Measurements from ENCODE around the gene PLCG1.

PLCG1 gene

DNA sequence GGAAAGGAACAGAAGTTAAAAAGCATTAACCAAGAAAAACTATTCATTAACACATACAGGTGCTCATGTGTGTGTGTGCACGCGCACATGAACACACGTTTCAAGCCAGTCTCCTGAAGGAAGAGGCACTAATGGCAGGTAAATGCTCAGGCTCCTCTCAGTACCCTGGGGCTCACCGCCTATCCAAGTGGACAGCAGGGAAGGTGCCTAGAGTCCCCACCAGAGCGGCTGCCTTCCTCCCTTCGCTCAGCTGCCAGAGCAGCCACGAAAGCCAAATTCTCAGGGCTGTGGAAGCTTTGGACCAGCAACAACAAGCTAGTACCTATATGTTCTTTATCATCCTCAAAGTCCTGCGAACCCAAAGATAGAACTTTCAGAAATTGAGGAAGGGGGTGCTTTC, 42.6 kb downstream of the PLCG1 start:
- no peak for DNase-seq (ENCODE audit: low spot score)

DNA sequence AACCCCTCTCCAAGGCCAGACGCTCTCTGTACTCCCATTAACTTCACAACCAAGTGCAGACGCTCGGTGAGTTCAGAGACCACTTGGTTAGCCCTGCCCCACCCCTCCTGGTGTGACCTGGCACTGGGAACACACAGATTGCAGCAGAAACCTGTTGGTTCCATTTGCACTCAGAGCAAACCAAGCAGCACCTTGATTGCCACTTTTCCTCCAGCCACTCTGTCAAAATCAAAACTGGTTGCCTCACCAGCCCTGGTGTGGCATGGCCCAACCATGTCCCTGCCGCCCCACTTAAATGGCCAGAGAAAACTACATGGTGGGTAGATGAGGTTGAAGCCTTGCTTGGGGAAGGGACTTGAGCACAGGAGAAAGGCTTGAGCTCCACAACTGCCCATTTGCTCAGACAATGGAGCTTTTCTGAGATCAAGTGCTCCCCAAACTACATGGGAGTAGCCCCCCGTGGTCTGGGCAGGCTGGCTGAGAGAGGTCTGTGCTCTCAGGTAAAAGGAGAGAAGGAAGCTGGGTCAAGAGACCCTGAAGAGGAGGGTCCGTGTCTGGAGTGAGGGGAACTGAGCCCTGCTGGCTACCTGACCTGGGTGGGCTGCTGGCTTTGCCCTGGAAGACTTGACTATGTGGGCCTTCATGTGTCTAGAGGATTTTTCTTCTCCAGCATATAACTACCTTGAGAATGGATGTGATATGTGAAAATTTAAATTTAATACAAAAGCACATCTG, 43.4 kb downstream of the PLCG1 start:
- no peak for DNase-seq (ENCODE audit: low spot score)

DNA sequence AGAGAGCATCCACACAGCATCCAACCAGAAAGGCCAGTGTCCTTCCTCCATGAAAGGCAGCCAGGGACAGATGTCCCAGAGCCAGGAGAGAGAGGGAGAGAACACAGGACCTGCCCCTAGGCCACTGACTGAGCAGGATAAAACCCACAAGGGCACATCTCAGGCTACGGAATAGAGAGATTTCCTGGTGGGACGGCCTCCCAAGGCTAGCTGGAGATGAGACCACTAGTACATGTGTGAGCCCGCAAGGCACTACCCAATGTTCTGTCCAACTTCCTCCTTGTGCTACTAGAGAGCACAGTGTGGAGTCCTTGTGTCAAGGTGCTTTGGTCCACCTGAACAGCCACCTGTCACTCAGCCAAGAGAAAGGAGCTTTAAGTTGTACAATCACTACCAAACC, 44.2 kb downstream of the PLCG1 start:
- no peak for DNase-seq (ENCODE audit: low spot score)

DNA sequence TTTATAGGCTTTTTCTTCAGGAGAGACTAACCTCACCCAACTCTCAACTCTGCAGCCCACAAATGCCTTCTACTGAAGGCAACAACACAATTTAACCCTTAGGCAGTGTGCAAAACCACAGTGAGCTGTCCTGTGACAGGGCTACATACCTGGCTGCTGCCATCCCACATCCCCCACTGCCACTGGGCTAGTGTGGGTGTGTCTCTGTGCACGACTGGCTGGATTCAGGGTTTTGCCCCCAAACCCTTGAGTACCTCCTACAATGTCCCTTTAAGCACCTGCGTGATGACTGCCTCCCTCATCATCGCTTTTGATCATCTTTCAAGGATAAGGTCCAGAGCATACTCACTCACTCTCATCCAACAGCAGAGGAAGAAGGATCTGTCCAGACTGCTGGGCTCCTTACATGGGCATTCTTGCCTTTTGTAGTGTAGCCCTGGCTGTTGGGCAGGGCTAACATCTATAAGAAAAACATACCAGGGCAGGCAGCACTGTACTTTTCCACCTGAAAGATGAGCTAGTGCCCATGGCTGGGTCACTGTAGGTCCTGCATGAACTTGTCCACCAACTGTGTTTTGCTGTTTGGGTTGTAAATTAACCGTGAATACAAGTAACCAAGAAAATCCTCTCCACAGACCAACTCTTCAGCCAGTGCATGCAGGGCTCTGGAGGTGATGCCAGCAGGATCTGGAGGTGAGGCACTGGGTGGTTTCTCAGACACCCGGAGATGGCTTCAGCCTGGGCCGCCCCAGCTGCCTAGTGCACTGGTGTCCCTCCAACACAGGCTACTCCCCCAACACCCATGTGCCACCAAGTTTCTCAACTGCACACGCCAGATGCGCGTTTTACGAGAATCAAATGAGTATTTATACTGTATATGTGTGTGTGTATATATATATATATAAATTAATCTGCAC, 45.2 kb downstream of the PLCG1 start:
- peak; percentile 23 for DNase-seq (ENCODE audit: low spot score)

DNA sequence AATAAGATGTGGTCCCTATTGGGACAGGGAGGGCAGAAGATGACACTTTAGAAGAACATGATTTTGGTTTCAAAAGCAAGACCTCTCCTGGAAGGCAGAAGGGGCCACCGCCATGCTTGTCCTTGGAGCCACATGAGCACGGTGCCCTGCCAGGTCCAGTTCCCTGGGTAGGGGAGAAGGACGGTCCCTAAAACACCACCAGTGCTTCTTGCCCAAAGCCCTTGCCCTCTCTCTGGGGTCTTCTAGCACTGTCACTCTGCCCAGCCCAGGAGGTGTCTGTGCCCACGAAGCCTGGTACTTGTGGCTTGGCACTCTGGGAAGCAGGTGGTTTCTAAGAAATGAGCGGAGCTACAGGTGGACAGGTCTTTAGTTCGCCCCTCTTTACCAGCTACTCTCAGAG, 46.0 kb downstream of the PLCG1 start:
- no peak for DNase-seq (ENCODE audit: low spot score)

DNA sequence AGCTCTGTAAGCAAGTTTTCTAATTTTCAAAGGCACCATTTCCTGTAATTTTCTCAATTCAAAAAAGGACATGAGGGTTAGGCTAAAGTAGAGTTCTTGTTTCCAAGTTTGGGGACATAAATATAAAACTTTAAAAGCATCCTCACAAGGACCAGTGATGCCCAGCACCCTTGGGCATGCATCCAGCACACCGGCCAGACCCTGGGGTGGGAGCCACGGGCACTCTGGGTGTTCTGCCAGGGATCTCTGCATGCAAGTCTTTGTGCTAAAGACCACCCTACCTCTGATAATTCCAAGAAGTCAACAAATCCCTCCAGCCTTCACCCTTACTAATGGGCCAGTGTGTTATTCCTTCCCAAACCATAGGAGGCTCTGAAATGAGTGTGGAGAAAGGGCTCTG, 46.5 kb downstream of the PLCG1 start:
- DNase-seq (ENCODE audit: low spot score), result no peak

DNA sequence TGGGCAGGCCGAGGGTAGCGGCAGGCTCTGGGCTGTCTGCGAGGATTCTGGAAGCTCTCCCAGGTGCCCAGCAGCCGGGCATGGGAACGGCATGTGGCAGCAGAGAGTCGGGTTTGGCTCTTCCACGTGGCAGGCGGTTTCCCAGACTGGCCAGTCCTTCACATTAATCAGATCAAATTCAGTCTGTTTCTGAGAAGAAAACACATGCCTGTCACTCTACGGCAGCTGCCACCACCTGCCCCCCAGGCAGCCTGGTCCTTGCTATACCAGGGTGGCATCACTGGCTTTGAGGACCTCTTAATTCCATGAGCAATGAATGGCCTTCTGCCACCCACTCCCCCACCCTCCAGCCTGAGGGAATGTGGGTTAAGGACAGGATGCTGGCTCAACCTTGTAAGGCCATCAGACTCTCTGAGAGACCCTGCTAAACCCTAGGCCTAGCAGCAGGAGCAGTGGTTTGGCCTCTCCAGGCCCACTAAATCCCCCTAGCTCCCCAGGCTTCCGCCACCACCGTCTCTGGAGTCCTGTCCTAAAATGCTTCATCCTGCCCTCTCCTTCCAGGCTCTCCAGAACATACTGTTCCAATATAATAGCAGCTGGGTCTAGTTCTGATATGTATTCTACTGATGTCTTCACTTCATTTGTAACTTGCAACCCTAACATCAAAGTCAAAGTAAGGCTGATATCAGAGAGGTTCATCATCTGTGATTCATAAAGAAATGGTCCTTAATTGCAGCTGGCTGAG, 47.8 kb downstream of the PLCG1 start:
- DNase-seq (ENCODE audit: low spot score), result no peak

DNA sequence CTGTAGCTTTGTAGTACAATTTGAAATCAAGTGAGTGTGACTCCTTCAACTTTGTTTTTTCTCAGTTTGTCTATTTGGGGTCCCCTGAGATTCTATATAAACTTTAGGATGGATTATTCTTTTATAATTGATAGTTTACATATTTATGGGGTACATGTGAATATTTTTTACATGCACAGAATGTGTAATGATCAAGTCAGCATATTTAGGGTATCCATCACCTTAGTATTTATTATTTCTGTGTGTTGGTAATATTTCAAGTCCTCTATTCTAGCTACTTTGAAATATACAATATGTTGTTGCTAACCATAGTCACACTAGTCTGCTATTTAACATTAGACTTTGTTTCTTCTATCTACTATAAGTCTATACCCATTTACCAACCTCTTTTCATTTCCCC, 50.3 kb downstream of the PLCG1 start:
- no peak for DNase-seq (ENCODE audit: low spot score)

DNA sequence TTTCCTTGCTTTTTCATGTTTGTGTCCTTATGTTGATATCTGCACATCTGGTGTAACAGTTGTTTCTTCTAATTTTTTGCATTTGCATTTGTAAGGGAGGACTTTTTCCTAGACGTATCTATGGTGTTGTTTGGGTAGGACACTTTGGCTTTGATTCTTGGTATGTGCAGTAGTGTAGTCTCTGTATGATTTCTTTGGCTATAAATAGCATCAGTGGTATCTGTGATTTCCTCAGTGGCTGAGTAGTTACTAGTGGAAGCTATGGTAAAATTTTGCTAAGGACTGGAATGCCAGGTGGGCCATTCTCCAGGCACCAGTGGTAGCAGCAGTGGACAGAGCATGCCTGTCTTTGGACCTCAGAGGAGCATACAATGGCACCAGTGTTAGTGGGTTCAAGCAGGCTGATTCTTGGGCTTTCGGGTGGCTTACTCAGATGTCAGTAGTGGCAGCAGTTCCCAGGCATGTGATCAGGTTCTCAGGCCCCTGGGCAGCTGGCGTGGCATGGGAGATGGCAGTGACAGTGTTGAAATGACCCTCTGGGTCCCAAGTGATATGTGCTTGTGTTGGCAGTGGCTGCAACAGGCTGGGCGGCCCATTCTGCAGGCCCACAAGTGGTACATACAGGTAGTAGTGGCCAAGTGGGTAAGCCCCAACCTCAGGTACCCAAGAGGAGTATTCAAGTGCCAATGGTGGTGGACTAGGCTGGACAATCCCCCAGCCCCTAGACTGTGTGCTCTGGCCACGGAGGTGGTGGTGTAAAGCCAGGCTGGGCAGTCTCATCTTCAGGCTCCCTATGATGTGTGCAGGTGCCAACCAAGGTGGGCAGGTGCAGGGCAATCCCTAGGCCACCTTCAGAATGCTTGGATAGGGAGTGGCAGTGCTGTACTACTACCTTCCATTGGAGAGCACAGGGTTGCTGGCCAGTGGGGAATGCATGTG, 54.5 kb downstream of the PLCG1 start:
- no peak for DNase-seq (ENCODE audit: low spot score)

DNA sequence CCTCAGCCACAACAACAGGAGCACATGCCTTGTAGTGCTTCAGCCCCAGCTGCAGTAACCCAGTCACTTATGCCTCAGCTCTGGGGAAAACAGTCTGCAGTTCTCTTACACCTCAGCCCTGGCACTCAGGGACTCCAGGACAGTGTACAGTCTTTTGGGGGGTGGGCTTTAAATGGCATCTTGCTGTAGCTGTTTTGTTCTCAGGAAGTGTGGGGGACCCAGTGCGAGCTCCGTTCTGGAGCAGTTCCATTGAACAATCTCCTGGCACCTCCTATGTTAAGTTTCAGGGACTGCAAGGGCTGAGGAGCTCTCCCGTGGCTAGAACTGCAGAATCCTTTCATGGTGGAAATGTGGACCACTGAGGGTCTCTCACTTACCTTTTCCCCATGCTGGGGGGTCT, 55.2 kb downstream of the PLCG1 start:
- no peak for DNase-seq (ENCODE audit: low spot score)

DNA sequence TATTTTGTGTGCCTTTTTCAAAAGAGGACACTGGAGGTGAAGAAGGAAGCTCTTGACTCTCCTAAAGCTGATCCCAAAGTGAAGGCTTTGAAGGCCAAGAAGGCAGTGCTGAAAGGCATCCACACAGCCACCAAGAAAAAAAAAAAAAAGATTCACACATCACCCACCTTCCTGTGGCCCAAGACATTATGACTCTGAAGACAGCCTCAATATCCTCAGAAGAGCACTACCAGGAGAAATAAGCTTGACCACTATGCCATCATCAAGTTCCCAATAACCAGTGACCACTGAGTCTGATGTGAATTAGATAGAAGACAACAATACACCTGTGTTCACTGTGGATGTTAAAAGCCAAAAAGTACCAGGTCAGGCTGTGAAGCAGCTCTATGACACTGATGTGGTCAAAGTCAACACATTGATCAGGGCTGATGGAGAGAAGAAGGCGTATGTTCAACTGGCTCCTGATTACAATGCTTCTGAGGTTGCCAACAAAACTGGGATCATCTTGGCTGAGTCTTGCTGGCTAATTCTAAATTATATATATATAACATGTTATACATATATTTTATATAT, 59.4 kb downstream of the PLCG1 start:
- no peak for DNase-seq (ENCODE audit: low spot score)

DNA sequence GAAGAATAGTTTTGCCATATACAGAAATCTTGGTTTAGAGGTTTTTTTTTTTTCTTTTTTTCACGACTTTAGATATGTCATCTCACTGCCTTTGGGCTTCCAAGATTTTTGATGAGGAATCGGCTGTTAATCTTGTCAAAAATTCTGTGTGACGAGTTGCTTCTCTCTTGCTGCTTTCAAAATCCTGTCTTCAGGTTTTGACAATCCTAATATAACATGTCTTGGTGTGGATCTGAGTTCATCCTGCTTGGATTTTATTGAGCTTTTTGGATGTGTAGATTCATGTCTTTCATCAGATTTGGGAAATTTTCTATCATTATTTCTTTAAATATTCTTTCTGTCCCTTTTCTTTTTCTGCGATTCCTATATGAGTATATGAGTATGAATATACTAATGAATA, 61.1 kb downstream of the PLCG1 start:
- DNase-seq (ENCODE audit: low spot score), result no peak

DNA sequence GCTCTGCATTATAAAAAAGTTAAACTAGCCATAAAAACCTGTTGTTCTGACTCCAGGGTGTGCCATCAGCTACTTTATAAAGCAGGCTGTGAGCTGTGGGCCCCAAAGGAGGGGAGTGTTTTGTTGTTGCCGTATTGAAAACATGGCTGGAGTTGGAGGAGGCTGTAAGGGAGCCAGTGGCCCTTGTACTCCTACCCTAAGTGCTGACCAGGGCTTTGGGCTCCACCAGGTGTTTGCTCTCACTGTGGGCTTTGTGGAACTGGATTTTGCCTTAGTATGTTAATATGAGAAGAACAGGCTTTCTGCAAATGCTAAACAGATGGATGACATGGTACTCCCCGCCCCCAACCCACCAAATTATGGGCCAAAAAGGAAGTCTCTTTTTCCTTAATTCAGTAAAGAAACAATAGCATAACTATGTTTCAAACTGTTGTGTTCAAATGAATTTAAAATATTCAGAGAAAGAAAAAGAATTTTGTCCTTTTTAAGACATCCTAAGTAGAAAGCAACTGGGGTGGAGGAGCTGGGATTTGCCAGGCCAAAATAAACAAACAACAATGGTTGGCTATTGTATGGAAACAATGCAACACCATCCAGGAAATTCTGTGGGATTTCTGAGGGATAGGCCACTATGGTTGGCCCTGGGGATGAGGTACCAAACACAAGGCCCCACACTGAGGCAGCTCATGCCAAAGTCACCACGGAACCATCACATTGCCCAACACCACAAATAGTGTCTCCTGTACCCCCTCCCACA, 63.3 kb downstream of the PLCG1 start:
- DNase-seq (ENCODE audit: low spot score), result no peak

DNA sequence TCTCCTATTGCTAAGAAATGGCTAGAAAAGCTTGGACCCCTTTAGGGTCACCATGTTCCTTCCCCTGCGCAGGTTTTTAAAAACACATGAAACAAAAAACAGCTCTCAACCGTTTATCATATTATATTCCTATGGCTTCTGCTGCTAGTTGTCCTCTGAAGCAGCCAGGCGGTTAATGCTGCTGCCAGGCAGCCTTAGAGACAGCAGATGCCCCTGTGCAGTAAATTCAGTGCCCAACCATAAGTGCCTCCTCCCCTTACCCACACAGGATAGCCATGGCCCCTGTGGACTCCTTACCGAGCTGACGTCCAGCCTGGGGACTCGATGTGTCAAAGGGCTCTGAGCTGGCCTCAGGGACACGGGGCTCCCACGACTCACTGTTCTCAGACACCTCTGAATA, 64.4 kb downstream of the PLCG1 start:
- no peak for DNase-seq (ENCODE audit: low spot score)

DNA sequence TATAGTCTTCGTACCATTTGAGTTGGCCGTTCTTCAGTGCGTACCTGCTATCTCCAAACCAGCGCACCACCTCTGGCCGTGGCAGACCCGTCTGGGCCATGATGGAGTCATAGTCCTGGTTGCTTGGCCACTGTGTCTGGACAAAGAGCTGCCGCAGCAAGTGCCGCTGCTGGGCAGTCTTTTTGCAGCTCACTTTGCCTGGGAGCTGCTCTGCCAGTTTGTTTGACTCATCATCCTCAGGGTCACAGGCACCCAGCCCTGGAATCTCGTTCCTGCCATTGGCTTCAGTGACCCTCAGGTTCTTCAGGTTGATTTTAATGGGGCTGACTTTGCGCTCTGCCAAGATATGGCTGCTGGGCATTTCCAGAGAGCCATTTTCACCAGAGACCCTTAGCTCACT, 65.1 kb downstream of the PLCG1 start:
- no peak for DNase-seq (ENCODE audit: low spot score)

DNA sequence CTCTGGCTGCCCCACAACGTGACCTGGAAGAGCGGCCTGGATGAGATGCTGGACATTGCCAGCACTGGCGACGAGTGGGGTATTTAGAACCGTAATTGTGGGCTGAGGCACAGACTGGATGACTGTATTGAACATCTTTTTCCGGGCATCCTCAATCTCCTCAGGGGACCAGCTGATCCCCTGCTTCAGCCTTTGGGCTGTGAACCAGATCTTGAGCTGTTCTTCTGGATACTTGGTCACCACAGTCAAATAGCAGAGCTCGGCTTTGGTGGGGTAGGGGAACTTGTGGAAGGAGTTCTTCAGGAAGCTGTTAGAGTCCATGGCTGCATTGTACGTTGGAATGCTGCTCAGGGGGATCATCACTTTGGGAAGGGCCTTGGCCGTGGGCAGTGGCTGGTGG, 66.3 kb downstream of the PLCG1 start:
- DNase-seq (ENCODE audit: low spot score), result no peak

DNA sequence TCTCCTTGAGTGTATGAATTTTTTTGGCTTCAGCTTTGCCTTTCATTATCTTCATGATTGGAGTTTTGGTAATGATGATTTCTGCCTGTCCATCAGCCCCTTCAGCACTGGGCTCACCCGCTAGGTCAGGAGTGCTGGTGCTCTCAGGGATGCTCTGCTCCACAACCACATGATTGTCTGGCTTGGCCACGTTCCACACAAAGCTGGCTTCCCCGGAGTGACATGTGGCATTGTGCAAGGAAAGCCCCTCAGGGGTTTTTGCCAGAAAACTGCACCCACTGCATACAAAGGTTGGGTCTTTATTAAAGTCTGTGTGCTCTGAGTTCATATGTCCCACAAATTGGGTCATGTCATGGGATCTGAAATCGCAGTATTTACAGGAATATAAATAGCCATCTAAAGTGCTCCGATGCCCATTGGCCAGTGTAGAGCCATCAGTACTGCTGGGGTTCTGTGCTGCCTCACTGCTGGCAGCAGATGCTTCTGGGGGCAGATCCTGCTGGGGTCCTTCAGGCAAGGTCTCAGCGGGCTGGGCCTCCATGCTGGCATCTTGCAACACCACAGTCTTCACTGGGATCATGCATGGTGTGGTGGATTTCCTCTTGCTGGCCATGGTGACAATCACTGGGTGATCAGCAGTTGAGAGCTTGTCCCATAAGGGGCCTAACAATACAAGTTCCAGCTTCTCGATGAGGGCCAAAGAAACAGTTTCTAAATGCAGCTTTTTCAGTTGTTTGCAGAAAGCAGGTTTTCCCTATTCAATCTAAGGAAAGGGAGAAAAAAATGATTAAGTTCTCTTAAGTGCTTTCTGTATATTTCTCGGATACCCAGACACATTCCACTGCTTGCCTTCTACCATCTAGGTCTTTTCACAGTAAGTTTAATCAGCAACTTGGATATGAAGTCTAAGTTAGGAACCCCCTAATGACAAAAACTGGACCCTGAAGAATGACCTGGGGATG, 67.2 kb downstream of the PLCG1 start:
- no peak for DNase-seq (ENCODE audit: low spot score)

DNA sequence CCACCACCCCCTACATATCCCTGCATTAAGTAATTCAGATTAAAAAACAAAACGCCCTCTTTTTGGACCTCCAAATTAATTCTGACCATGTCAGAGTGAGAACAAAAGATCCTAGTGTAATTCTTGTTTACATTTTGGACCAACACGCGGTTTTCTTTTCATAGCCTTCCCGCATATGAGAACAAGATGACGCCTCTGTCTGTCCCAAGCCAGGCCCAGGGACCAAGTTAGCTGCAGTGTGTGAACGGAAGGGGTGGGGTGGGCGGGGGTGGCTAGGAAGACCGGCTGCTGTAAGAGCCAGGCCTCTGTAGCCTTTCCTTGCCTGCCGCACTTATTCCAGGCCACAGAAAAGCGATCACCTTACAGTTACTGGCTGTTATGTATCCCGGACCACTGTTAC, 68.0 kb downstream of the PLCG1 start:
- no peak for DNase-seq (ENCODE audit: low spot score)

DNA sequence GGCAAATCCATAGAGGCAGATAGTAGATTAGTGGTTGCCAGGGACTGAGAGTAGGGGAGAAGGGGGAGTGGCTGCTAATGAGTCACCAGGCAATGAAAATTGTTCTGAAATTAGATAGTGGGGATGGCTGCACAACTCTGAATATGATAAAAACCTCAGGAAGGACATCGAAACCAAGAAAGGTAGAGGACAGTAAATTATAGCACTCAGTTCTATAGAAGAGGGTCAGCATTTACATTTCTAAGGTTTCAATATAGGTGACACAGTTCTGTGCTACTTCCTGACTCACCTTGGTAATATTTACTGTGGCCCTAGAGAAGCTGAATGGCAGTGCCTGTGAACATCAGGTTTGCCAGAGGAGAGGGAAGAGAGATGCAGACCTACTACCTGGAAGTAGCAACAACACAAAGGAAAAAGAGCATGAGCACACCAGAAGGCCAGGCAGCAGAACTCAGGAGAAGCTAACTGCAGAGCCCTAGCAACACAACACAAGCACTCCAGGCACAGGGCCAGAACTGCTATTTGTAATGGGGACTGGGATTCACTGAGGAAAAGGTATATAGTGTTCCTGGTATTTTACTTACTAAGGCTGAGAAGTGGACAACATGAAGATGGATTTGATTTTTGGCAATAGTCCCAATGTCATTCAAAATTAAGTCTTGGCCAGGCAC, 75.9 kb downstream of the PLCG1 start:
- peak; percentile 41 for DNase-seq (ENCODE audit: low spot score)
